OCI-LY7 (cell line): ENCODE results near the gene IDH2. TPM values are rescaled to one million over a fixed set of nuclear protein-coding genes. Genes with fewer than 3 reads are reported as not detected.

Experiments
- BruUV-seq: library from RNA; stranded (reverse); fragments of 400-500 nt; replicated peaks from 2 replicates; lab custom pipeline; 2021; lab: Mats Ljungman, UMichigan
- CTCF ChIA-PET: fragments of 300-600 bp; sonication (Branson Sonifier 250); formaldehyde crosslinking; loops from one replicate; lab custom pipeline; 2022; ENCODE audit warnings: antibody characterized with exemption; ENCODE audit not compliant: unreplicated experiment; lab: Charles Lee
- POLR2A ChIA-PET: fragments of 300-600 bp; sonication (Branson Sonifier 250); formaldehyde crosslinking; loops from one replicate; lab custom pipeline; 2022; ENCODE audit warnings: antibody characterized with exemption; lab: Charles Lee
- DNase-seq: peaks from one replicate; pipeline ENCODE4 v3.0.0-alpha.2; 2015; ENCODE audit warnings: low spot score
- H2AFZ ChIP-seq: fragments of 200-600 bp; sonication (generic), shearing (Covaris generic); 2 replicates; pipeline ENCODE4 v1.6.1; 2014; ENCODE audit warnings: mild to moderate bottlenecking, antibody characterized with exemption, low read length, moderate library complexity
- H3K27ac ChIP-seq: fragments of 200-600 bp; sonication (generic); 2 replicates; pipeline ENCODE4 v1.5.1; 2014; ENCODE audit warnings: mixed run types, low read depth, mild to moderate bottlenecking, moderate library complexity, low read length, inconsistent platforms; ENCODE audit not compliant: poor library complexity, severe bottlenecking
- H3K36me3 ChIP-seq: fragments of 200-600 bp; sonication (generic); 2 replicates; pipeline ENCODE4 v1.6.1; 2014; ENCODE audit warnings: mild to moderate bottlenecking, antibody characterized with exemption, low read length, moderate library complexity, mixed read lengths; ENCODE audit not compliant: insufficient read depth
- H3K4me1 ChIP-seq: fragments of 200-600 bp; sonication (generic); 2 replicates; pipeline ENCODE4 v1.5.1; 2014; ENCODE audit warnings: mild to moderate bottlenecking, low read length; ENCODE audit not compliant: insufficient read depth, poor library complexity, severe bottlenecking
- H3K4me2 ChIP-seq: fragments of 200-600 bp; sonication (generic); 2 replicates; pipeline ENCODE4 v1.6.1; 2014; ENCODE audit warnings: mild to moderate bottlenecking, low read length
- H3K4me3 ChIP-seq: fragments of 200-600 bp; sonication (generic); 2 replicates; pipeline ENCODE4 v1.5.1; 2014; ENCODE audit warnings: mild to moderate bottlenecking, low read depth, low read length; ENCODE audit not compliant: poor library complexity, severe bottlenecking
- H3K79me2 ChIP-seq: fragments of 200-600 bp; sonication (generic); 2 replicates; pipeline ENCODE4 v1.6.1; 2016; ENCODE audit warnings: low read depth, mild to moderate bottlenecking, low read length, moderate library complexity, mixed read lengths; ENCODE audit not compliant: insufficient read depth
- H3K9me2 ChIP-seq: fragments of 200-600 bp; sonication (generic); 2 replicates; pipeline ENCODE4 v1.6.1; 2016; ENCODE audit warnings: mild to moderate bottlenecking, low read length, mixed read lengths; ENCODE audit not compliant: insufficient read depth
- H3K9me3 ChIP-seq: fragments of 200-600 bp; sonication (generic); 2 replicates; pipeline ENCODE4 v1.6.1; 2014; ENCODE audit warnings: mild to moderate bottlenecking, mixed run types, low read length, mixed read lengths
- H4K20me1 ChIP-seq: fragments of 200-600 bp; sonication (generic); 2 replicates; pipeline ENCODE4 v1.6.1; 2014; ENCODE audit warnings: mild to moderate bottlenecking, antibody characterized with exemption, low read length, moderate library complexity, mixed read lengths; ENCODE audit not compliant: insufficient read depth
- CTCF ChIP-seq: fragments of 200-600 bp; sonication (generic); conservative IDR thresholded peaks from 2 replicates; pipeline ENCODE4 v1.5.1; 2014; ENCODE audit warnings: mild to moderate bottlenecking, antibody characterized with exemption, low read length, moderate library complexity, mixed read lengths
- EZH2phosphoT487 ChIP-seq: fragments of 200-600 bp; sonication (generic); IDR thresholded peaks from 2 replicates; pipeline ENCODE4 v1.6.1; 2018; ENCODE audit warnings: low read depth, borderline replicate concordance, mild to moderate bottlenecking, mixed run types, antibody characterized with exemption, low read length, moderate library complexity, mixed read lengths
- intact Hi-C: fragments of 100-400 bp; cut with micrococcal nuclease; formaldehyde crosslinking; loops from one replicate; pipeline ENCODE4 v1.10.0; 2022; ENCODE audit not compliant: unreplicated experiment
- total RNA-seq, 2 experiments: library from RNA; depleted of rRNA in 1 of 2; stranded (reverse); fragments of >200 nt in 1 of 2; shearing (Covaris generic) in 1 of 2; gene quantifications; 2 replicates each; pipeline ENCODE4 v1.2.3, GENCODE V29; 2014 to 2022

Gene IDH2
- total RNA-seq, 2 experiments from 2014 or later = 220 to 224 TPM

GRCh38 chr15:90099072-90099867 is 3.0 kb downstream of the IDH2 start:
- peak; percentile 76 for DNase-seq
- ChIA-PET POLR2A (interaction anchor here (0.5 to 1.4 kb wide), 8 partner anchors 16 to 832 kb away, joined by 3 to 4 read pairs (median 4); partner anchors contain the start of genes CIB1 and GDPGP1), CTCF (interaction anchor here (0.6 to 1.0 kb wide), 2 partner anchors 37 to 182 kb away, joined by 3 read pairs; no protein-coding TSS in a partner anchor)
- H3K9me3 ChIP-seq = no peaks in the 10 kb centered on the region
- intact Hi-C loops = no loop called here
- H3K36me3 ChIP-seq = no peaks in the 10 kb centered on the region
- peaks cover 86% of the 10 kb centered on the region for H3K4me1 ChIP-seq
- no TSS peak for BruUV-seq
- H3K4me3 ChIP-seq = peak overlapping the region; percentile 89
- peak overlapping the region; percentile 99 for H3K27ac ChIP-seq
- H3K79me2 ChIP-seq = peaks cover 49% of the 10 kb centered on the region
- no peak overlapping the region for H2AFZ ChIP-seq
- peak overlapping the region; percentile 95 for H3K4me2 ChIP-seq
- no peaks in the 10 kb centered on the region for H3K9me2 ChIP-seq
- TF ChIP-seq CTCF = no peak; the same call in 1 of the 2 replicates
- TF ChIP-seq EZH2phosphoT487 = no peak
- H4K20me1 ChIP-seq = no peaks in the 10 kb centered on the region

DNA sequence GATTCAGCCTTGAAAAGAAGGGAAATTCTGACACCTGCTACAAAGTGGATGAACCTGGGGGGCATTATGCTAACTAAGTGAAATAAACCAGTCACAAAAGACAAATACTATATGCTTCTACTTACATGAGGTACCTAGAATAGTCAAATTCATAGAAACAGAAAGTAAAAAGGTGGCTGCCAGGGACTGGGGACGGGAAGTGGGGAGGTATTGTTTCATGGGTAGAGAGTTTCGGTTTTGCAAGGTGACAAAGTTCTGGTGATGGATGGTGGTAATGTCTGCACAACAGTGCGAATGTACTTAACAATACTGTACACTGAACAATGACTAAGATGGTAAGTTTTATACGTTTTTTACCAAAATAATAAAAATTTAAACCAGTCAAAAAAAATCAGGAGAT is 4.8 kb downstream of the IDH2 start:
- H3K27ac ChIP-seq = peak overlapping the region; percentile 99
- no peaks in the 10 kb centered on the region; the same call in 1 of the 2 replicates for H3K36me3 ChIP-seq
- no TSS peak for BruUV-seq
- intact Hi-C loops = no loop called here
- peaks cover 76% of the 10 kb centered on the region for H3K4me1 ChIP-seq
- H3K9me3 ChIP-seq = no peaks in the 10 kb centered on the region
- TF ChIP-seq EZH2phosphoT487 (no peak), CTCF (no peak)
- POLR2A ChIA-PET = interaction anchor here (0.6 kb wide), 1 partner anchor 21 kb away, joined by 4 read pairs; no protein-coding TSS in a partner anchor
- H2AFZ ChIP-seq = no peak overlapping the region
- peak overlapping the region; percentile 95 for H3K4me2 ChIP-seq
- no peaks in the 10 kb centered on the region for H4K20me1 ChIP-seq
- peaks cover 49% of the 10 kb centered on the region for H3K79me2 ChIP-seq
- CTCF ChIA-PET = interaction anchor here (1.1 kb wide), 1 partner anchor 11 kb away, joined by 4 read pairs; no protein-coding TSS in a partner anchor
- peak overlapping the region; percentile 89 for H3K4me3 ChIP-seq
- no peaks in the 10 kb centered on the region for H3K9me2 ChIP-seq
- DNase-seq = peak; percentile 89

GRCh38 chr15:90095521-90095959 is 6.7 kb downstream of the IDH2 start:
- intact Hi-C loops = no loop called here
- CTCF ChIA-PET = no interaction called here
- Histone ChIP-seq H3K9me3 (no peaks in the 10 kb centered on the region), H2AFZ (no peak overlapping the region), H3K36me3 (peaks cover under 1% of the 10 kb centered on the region; the same call in 1 of the 2 replicates), H3K4me3 (peak overlapping the region; percentile 89), H3K27ac (peak overlapping the region; percentile 99), H3K4me2 (peak overlapping the region; percentile 95), H3K4me1 (peaks cover 67% of the 10 kb centered on the region), H3K79me2 (peaks cover 36% of the 10 kb centered on the region; the same call in 1 of the 2 replicates), H3K9me2 (no peaks in the 10 kb centered on the region), H4K20me1 (no peaks in the 10 kb centered on the region)
- POLR2A ChIA-PET = interaction anchor here (0.6 to 1.0 kb wide), 3 partner anchors 36 to 201 kb away, joined by 3 read pairs; partner anchors contain the start of gene AP3S2
- DNase-seq = peak; percentile 80
- no TSS peak for BruUV-seq
- no peak for TF ChIP-seq CTCF
- TF ChIP-seq EZH2phosphoT487 = no peak
